ENCODE results near the gene OR5AN1.
"Not testable (repeated sequence)": the region's sequence is repeated elsewhere in the genome, so short reads cannot be mapped to it uniquely, and the experiment has no call there.

OR5AN1 gene, protein sequence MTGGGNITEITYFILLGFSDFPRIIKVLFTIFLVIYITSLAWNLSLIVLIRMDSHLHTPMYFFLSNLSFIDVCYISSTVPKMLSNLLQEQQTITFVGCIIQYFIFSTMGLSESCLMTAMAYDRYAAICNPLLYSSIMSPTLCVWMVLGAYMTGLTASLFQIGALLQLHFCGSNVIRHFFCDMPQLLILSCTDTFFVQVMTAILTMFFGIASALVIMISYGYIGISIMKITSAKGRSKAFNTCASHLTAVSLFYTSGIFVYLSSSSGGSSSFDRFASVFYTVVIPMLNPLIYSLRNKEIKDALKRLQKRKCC

DNA sequence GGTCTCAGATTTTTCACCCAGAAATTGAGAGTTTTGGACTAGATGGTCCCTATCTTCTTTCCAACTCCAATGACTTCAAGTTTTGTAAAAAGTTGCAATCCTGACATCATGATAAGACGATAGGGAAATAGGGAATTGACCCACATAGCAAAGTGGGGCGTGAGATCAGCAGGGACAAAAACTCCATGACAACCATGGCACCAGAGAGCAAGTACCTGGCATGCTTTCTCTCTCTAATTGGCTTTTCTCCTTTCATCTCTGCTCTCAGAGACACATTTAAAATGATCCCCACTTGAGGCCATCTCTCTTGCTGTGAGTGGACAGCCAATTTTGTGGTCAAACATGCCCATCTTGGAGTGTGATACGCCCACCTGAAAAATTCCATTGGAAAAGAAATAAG lies at the start of gene OR5AN1:
Gene OR5AN1, plus strand, starts transcription at position 301 of the 400 bp plus-strand sequence. CDS start 5,564 bp downstream, outside the sequence.
- DNase-seq = no peak

DNA sequence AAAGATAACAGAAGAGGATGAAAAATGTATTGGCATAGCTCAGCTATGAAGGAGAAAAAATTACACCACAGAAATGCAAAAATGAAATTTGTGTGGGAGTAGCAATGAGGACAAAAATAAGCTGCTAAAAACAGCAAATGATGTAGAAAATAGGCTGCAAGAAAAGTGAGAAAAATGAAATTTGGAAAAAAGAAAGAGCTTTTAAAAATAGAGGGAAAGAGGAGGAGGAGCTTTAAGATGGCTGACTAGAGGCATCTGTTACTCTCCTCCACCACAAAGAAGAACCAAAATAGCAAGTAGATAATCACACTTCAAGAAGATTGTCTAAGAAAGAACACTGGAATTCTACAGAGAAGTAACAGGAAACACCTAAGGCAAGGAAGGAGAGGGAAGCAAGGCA lies 23.7 kb upstream of the OR5AN1 start:
- DNase-seq = no peak

DNA sequence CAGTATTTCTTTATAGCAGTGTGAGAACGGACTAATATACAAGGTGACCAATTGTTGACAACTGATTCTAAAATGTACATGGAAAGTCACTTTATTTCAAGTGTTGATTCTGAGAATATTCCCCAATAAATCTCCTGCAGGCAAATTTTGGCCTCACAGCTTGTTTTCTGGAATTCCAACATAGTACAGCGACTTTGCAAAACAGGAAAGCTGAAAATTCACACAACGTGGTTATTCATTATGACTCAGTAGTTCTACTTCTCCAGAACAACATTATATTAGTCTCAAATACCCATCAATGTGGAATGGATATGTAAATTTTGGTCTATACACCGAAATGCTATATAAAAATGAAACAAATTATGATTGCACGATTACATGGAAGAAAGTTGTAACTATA lies 22.5 kb upstream of the OR5AN1 start:
- no peak for DNase-seq

DNA sequence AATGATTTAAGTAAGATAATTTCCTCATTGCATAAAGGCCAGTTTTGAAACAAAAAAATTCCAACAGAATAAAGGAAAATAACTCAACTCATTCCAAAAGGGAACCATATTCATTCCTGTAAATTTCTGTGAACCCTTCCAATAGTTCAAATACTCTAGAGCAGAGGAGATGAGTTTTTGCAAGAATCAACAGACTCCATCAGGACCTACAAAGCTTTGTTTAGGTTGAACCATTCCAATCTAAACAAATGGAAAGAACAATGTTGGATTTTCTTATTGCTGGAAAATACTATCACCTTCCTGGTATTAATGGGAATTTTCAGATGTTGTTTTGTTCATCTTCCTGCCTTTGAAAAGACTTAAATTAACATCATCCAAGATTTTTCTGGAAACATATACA lies 21.8 kb upstream of the OR5AN1 start:
- no peak for DNase-seq

DNA sequence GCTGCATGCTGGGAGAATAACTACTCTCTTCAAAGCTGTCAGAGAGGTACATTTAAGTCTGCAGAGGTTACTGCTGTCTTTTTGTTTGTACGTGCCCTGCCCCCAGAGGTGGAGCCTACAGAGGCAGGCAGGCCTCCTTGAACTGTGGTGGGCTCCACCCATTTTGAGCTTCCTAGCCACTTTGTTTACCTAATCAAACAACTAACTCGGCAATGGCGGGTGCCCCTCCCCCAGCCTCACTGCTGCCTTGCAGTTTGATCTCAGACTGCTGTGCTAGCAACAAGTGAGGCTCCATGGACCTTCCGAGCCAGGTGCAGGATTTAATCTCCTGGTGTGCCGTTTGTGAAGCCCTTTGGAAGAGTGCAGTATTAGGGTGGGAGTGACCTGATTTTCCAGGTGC lies 9.0 kb upstream of the OR5AN1 start:
- not testable (repeated sequence) for DNase-seq

DNA sequence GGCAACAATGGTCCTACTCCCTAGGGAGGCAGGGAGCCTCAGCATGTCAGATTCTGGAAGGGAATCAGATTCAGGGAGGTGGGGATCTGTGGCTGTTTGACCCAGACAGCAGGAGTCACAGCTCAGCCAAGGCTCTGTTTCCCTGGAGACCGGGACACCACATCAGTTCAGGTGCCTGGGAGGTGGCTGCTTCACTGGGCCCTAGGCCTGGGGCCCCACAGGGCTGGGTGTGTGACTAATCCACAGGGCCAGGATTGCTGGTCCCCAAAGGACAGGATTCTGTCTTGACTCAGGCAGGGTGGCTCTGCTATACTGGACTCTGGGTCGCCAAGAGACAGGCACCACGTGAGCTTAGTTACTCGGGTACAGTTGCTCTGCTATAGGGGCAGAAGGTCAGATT lies 3.5 kb upstream of the OR5AN1 start:
- no peak for DNase-seq

DNA sequence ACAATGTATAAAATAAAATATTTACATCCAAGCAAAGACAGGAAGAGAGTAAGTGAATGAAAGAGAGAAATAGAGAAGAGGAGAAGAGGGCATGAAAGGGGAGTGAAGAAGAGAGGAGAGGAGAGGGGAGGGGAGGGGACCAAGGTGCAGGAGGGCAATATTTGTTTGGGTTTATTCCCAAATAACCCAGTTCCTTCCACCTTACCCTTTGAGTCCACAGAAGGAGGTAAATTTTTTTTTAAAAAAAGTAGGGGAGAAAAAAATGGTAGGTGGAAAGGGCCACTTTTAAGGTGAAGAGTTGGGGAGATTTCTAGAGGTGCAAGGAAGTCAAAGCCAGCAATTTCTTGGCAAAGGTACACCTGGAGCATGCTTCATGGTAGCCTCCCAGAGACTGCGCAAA lies 2.1 kb upstream of the OR5AN1 start:
- DNase-seq = no peak

DNA sequence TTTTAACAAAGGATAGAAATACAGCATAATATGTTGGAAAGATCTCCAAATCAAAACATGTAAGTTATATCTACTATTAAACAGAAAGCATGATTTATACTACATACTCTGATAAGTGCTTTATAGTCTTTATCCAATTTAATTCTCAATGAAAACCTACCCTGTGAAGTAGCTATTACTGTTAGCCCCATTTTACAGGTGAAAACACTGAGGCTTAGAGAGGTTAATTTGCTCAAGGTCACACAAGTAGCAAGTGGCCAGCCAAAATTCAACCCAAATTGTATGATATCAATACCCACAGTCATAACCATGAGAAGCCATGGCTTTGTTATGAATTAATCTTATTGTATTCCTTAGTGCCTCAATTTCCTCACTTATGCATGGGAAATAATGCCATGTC lies 675 bp upstream of the OR5AN1 start:
- DNase-seq = no peak

DNA sequence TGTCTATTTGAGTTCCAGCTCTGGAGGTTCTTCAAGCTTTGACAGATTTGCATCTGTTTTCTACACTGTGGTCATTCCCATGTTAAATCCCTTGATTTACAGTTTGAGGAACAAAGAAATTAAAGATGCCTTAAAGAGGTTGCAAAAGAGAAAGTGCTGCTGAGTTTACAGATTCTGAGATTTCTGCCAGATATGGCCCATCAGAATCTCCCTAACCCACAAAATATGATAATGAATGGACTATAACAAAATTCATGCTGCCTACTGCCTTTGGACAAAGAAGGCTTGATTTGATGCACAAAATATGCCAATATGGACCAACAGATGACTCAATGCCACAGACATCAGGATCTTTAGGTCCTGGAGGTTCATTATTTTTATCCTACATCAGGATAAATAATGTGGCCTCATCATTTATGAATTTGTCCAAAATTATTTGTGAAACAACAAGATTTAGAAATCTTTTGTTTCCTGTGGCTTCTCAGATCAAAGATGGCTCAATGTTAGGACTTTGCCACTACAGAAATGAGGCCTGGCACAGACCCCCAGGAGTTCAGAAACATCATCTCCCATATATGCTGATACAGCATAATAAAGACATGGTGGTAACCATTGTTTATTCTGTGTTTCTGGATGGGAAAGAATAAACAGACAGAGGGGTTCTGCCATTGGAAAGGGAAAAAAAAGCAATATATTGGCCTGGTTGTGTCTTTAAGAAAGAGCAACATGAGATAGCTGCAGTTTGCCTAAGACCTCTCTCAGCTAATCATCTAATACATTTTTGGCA lies 6.7 kb downstream of the OR5AN1 start:
- no peak for DNase-seq

DNA sequence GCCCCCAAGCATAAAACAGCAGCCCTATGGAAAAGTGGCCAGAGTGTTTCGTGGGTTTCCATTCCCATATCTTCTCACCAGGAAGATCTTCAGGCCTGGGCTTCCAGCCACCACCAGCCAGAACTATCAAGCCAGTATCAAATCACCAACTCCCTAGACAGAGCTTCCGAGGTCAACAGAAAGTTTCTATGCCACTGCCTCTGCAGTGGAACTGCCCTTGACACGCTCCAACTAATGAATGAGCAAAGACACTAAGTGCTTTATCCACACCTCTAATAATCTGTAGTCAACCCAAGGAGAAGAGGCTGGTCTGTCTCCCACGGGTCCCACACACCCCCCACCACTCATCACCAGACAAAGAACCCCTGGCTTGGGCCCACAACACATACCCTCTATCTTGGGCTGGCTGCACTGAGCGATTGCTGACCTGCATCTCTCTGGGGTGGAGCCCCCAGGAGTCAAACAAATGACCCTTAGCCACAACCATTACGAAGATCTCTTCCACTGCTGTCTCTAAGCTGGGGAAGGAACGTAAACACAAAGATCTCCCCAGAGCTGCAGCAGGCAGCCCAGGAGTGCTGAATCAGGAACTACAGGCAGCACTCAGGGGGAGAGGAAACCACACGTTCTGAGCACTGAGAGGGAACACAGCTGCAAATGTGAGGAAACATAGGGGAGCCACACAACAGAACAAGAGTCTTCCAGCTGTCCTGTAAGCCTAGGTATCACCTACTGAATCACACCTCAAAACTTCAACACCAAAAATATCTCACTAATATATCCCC lies 9.7 kb downstream of the OR5AN1 start:
- DNase-seq = no peak

DNA sequence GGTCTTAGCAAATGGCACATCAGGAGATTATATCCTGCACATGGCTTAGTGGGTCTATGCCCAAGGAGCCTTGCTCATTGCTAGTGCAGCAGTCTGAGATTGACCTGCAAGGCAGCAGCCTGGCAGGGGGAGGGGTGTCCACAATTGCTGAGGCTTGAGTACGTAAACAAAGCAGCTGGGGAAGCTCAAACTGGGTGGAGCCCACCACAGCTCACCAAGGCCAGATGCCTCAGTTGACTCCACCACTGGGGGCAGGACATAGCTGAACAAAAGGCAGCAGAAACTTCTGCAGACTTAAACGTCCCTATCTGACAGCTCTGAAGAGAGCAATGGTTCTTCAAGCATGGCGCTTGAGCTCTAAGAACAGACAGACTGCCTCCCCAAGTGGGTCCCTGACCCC lies 13.6 kb downstream of the OR5AN1 start:
- DNase-seq = not testable (repeated sequence)

DNA sequence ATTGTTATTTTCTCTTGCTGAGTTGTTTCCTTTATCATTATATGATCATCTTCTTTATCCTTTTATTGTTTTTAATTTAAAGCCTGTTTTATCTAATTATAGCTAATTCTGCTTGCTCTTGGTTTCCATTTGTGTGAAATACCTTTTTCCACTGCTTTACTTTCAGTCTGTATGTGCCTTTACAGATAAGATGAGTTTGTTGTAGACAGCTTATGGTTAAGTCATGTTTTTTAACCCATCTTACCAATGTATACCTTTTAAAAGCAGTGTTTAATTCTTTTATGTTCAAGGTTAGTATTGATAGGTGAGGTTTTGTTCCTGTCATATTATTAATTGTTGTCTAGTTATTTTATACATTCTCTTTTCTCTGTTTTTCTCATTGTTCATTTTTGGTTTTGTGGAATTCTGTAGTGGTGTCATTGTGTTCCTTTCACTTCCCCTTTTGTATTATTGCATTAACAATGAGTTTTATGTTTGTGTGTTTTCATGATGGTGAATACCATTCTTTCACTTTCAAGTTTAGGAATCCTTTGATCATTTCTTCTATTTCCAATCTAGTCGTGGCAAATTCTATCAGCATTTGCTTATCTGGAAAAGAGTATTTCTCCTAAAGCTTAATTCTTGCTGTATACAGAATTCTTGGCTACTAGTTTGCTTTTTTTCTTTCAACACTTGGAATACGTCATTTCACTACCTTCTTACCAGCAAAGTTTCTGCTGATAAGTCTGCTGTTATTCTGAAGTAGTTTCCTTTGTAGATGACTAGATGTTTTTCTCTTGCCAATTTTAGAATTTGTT lies 21.8 kb downstream of the OR5AN1 start:
- DNase-seq = no peak

DNA sequence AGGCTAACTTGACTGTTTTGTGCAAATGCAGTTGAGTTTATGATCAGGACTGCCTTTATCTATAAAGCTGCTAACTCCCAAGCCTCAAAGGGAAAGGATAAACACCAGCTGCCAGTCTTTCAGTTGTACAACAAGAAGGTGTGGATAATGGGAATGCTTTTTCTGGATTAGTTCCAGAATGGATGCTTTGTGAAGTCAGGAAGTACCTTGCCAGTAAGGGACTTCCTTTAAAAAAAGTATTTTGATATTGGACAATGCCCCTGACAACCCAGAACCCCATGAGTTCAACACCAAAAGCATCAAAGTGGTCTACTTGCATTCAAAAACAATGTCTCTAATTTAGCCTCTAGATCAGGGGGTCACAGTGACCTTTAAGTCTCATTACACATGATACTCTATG lies 35.5 kb downstream of the OR5AN1 start:
- no peak for DNase-seq

DNA sequence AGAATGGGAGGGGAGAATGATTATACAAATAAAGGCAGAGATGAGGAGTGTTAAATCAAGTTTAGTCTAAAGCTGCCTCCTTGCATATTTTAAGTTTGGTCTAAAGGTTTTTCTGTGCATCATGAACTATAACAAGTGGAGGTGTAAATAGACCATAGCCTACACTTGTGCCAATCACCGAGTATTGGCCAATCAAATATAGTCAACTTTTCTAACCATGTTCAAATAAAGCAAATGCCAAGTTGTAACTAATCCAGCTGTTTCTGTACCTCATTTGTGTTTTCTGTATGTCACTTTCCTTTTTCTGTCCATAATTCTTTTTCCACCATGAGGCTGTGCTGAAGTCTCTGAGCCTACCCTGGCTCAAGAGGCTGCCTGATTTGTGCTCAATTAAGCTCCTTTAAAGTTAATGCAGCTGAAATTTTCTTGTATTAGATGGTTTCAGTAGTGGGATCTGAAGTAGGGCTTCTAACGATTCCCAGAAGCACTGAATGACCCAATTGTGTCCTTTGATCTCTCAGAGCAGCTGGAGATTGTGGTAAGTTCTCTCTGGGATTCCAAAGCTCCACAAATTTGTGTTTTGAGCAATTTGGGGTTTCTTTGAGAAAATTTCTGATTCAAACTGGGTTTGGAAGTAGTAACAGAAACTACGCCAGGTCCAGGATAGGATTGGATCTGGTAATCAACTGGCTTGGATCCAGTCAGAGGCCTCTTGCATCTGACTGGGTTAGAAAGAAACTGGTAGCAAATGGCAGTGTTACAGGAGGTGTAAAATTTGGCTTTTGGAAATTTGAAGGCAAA lies 42.0 kb downstream of the OR5AN1 start:
- DNase-seq = no peak

DNA sequence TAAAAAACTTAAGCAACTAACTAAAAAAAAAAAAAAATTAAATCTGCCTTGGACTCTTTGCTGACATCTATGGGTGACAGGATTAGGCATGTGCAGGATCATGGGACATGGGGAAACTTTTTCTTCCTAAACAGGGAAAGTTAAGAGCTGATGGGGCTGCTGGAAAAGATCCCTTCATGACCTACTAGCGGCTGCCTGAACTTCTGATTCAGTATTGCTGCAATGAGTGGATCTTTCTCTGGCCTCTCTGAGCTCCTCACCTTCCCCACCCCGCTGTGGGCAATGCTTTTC lies 42.5 kb downstream of the OR5AN1 start:
- no peak for DNase-seq

DNA sequence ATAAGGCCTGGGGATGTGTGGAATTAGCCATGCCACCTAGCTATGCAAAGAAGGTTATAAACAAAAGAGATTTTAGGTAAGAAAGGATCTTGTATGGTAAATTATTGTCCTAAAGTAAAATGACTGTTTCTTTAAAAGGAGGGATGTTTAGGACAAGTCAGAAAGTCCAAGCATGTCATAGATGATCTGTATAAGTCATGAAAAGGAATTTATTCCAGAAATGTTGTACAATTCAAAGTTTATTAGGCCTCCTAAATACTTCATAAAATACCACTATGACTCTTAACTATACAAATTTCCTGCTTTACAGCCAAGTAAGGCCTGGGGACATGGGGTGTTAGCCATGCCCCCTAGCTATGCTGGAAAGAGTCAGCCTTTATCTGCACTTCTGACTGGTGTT lies 44.9 kb downstream of the OR5AN1 start:
- DNase-seq = no peak

DNA sequence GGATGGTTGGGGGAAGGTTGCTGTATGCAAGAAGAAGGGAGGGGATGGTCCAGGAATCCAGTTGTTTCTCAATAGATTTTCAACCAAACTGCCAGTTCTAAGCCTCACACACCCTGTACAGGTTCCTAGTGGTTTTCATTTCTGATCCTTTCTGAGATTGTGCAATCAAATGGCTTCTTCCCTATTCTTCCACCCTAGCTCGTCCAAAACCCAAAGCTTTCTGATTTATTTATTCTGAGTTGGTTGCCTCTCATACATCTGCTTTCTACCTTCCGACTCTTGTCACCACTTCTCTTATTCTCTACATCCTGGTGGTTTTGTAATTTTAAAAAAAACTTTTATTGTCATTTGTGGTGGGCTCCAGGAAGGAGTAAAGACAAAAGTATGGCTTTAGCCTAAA lies 55.0 kb downstream of the OR5AN1 start:
- no peak for DNase-seq

DNA sequence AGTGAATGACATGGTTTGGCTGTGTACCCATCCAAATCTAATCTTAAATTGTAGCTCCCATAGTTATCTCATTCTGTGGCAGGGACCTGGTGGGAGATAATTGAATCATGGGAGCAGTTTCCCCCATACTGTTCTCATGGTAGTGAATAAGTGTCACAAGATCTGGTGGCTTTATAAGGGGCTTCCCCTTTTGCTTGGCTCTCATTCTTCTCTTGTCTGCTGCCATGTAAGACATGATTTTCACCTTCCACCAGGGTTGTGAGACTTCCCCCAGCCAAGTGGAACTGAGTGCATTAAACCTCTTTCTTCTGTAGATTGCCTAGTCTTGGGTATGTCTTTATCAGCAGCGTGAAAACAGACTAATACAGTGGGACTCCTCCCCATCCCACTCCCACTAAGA lies 56.4 kb downstream of the OR5AN1 start:
- no peak for DNase-seq

DNA sequence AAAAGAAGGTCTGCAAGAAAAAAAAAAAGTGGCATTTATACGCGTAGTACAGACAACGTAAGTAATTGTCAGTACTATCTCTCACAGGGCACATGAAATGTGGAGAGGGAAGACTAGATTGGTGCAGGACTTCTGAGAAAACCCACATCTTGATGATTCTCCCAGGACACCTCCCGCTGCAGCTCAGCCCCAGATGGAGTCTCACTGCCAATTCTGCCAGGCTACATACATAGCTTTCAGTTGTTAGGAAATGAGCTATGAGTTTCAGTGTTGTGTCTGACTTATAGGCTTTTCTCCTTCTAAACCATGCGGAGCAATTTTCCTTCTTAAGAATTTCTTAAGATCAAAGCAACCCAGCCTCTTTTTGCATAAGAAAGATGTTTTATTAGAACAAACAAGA lies 57.9 kb downstream of the OR5AN1 start:
- DNase-seq = no peak

DNA sequence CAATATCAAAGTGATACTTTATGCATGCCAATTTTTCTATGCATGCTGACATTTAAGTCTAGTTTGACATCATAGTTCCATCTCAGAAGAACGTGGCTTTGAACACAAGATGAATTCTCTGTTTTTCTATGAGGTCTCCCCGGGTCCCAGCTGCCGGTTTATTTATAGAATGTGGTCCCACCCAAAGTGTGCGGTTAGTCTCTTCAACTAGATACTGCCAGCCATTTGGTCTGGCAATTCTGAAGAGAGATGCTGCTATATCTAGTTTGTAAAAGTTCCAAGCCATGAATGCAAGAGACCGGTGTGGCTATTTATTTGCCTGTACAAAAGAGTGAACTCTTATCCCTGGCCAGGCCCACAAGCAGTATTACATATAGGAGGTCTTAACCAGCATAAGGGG lies 58.3 kb downstream of the OR5AN1 start:
- DNase-seq = no peak

DNA sequence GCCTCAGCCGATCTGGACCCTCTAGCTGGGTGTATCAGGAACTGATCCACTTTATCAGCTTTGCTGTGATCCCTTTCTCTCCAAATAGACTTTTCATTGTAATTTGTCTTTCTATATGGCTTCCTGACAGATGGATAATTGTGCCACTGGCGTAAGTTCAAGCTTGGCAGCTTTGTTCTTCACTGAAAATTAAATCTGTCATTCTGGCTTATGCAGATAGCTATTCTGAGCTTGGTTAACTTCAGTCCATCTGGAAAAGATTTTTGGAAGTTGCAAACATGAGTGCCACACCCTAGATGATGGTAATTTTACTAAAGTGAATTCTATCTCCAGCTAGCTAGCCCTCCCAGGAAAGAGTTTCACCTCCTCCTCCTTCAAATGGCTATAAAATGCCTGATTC lies 59.5 kb downstream of the OR5AN1 start:
- no peak for DNase-seq

Data from NCI-H187 (cell line).